ENCODE measurements around the gene CACNA1G. TPM values are rescaled to one million over a fixed set of nuclear protein-coding genes. Genes with fewer than 3 reads are reported as not detected.

The CACNA1G gene
- total RNA-seq, 4 donors from 2014 or later, result under 0.01 to 28.9 (median 6.0) TPM

- no peak for TF ChIP-seq POLR2A (IDR thresholded peaks at IDR 0.05)
- TF ChIP-seq, protein P1, sequence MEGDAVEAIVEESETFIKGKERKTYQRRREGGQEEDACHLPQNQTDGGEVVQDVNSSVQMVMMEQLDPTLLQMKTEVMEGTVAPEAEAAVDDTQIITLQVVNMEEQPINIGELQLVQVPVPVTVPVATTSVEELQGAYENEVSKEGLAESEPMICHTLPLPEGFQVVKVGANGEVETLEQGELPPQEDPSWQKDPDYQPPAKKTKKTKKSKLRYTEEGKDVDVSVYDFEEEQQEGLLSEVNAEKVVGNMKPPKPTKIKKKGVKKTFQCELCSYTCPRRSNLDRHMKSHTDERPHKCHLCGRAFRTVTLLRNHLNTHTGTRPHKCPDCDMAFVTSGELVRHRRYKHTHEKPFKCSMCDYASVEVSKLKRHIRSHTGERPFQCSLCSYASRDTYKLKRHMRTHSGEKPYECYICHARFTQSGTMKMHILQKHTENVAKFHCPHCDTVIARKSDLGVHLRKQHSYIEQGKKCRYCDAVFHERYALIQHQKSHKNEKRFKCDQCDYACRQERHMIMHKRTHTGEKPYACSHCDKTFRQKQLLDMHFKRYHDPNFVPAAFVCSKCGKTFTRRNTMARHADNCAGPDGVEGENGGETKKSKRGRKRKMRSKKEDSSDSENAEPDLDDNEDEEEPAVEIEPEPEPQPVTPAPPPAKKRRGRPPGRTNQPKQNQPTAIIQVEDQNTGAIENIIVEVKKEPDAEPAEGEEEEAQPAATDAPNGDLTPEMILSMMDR (IDR thresholded peaks at IDR 0.05), result no peak
- intact Hi-C loops (cut with DNase I; ENCODE audit: low total_unique reads), result loop anchor here (5.0 kb wide), 1 partner anchor 78 kb away; the partner anchor contains the start of gene SPATA20
Observed at GRCh38 chr17:50625032-50625871, 64.7 kb downstream of the CACNA1G start.

GRCh38 chr17:50626037-50626574, 65.6 kb downstream of the CACNA1G start:
- H3K27me3 ChIP-seq, result no peaks in the 10 kb centered on the region

More at GRCh38 chr17:50625032-50625871, 64.7 kb downstream of the CACNA1G start:
- Histone ChIP-seq H3K36me3 (no peaks in the 10 kb centered on the region), H3K27me3 (no peaks in the 10 kb centered on the region), H3K4me1 (no peaks in the 10 kb centered on the region), H3K27ac (no peak overlapping the region), H3K9me3 (no peaks in the 10 kb centered on the region), H3K4me3 (no peak overlapping the region)
- DNase-seq, result no peak

DNA sequence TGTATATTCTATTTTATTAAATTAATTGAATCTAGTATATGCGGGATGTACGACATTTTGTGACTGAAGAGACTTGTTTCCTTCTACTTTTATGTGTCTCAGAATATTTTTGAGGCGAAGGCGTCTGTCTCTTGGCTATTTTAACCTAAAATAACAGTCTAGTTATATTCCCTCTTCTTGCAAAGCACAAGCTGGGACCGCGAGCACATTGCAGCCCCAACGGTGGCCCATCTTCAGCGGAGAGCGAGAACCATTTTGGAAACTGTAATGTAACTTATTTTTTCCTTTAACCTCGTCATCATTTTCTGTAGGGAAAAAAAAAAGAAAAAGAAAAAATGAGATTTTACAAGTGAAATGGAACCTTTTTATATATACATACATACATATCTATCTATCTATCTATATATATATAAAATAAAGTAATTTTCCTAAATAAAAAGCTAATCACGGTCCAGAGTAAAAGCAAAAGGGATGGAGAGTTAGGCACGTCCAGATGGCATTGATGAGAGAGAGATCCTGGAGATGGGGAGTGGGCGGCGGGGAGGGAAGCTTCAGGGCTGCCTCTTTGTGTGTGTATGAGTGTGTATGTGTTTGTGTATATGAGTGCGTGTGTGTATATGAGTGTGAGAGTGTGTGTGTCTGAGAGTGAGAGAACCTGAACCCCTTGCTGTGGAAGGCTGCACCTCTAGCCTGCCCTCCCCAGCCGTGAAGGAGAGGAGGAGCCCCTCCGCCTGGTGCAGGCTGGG, 66.7 kb downstream of the CACNA1G start:
- H3K4me3 ChIP-seq, result no peak overlapping the region
- no peaks in the 10 kb centered on the region for H3K4me1 ChIP-seq
- TF ChIP-seq, protein P1 (IDR thresholded peaks at IDR 0.05), result no peak
- no peak for TF ChIP-seq POLR2A (IDR thresholded peaks at IDR 0.05)
- intact Hi-C loops (cut with DNase I; ENCODE audit: low total_unique reads), result loop anchor here (5.0 kb wide), 1 partner anchor 80 kb away; the partner anchor contains the start of gene SPATA20
- DNase-seq, result no peak
- H3K27ac ChIP-seq, result no peak overlapping the region
- H3K36me3 ChIP-seq, result no peaks in the 10 kb centered on the region
- H3K27me3 ChIP-seq, result no peaks in the 10 kb centered on the region
- no peaks in the 10 kb centered on the region for H3K9me3 ChIP-seq

More at GRCh38 chr17:50626037-50626574, 65.6 kb downstream of the CACNA1G start:
- H3K27ac ChIP-seq, result no peak overlapping the region
- H3K4me3 ChIP-seq, result no peak overlapping the region
- TF ChIP-seq, protein P1 (IDR thresholded peaks at IDR 0.05), result peak; percentile 77 to 85 (median 82)
- TF ChIP-seq POLR2A (IDR thresholded peaks at IDR 0.05), result no peak
- no peaks in the 10 kb centered on the region for H3K36me3 ChIP-seq
- no peaks in the 10 kb centered on the region for H3K4me1 ChIP-seq
- DNase-seq, result peak; percentile 75 to 83
- no peaks in the 10 kb centered on the region for H3K9me3 ChIP-seq
- intact Hi-C loops (cut with DNase I; ENCODE audit: low total_unique reads), result loop anchor here (5.0 kb wide), 1 partner anchor 79 kb away; the partner anchor contains the start of gene SPATA20

- TF ChIP-seq, protein P1 (IDR thresholded peaks at IDR 0.05), result no peak
- TF ChIP-seq POLR2A (IDR thresholded peaks at IDR 0.05), result no peak
- Histone ChIP-seq H3K27ac (no peak overlapping the region), H3K27me3 (no peaks in the 10 kb centered on the region), H3K4me1 (no peaks in the 10 kb centered on the region), H3K36me3 (no peaks in the 10 kb centered on the region), H3K9me3 (no peaks in the 10 kb centered on the region), H3K4me3 (no peak overlapping the region)
- no peak for DNase-seq
- intact Hi-C loops (cut with DNase I; ENCODE audit: low total_unique reads), result loop anchor here (5.0 kb wide), 1 partner anchor 81 kb away; the partner anchor contains the start of gene SPATA20
Observed at GRCh38 chr17:50627782-50628601, 67.5 kb downstream of the CACNA1G start.
